CD4-positive, alpha-beta T cell treated with Interferon alpha-2 for 1 hour (primary cell): ENCODE results near the gene FZD1.

ENCODE experiments used
- DNase-seq, 2 donors: peaks; one replicate each; pipeline ENCODE4 v3.0.0-alpha.2; 2020 to 2022

FZD1 gene

DNA sequence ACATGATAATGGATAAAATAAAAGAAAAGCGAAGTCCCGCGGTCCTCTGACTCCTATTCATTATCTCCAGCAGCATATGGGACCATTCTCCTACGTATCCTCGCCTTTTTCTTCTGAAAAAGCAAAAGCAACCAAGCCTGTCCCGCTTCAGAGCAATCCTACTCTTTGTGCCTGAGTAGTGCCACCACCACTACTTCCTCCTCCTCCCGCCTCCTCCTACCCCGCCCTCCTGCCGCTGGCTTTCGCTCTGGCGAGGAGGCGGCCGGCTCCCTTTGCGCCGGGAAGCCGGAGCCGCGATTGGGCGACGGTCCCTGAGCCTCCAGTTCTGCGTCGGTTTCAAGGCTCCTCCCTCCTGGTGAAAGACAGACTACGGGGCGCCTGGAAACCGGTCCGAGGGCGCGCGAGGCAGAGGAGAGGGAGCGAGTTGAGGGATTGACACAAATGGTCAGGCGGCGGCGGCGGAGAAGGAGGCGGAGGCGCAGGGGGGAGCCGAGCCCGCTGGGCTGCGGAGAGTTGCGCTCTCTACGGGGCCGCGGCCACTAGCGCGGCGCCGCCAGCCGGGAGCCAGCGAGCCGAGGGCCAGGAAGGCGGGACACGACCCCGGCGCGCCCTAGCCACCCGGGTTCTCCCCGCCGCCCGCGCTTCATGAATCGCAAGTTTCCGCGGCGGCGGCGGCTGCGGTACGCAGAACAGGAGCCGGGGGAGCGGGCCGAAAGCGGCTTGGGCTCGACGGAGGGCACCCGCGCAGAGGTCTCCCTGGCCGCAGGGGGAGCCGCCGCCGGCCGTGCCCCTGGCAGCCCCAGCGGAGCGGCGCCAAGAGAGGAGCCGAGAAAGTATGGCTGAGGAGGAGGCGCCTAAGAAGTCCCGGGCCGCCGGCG, at the start of gene FZD1:
Gene FZD1, plus strand, starts transcription at position 388 of the 878 bp plus-strand sequence. Its CDS starts 448 bp downstream, at position 836.
- peak; percentile 52 to 80 for DNase-seq

DNA sequence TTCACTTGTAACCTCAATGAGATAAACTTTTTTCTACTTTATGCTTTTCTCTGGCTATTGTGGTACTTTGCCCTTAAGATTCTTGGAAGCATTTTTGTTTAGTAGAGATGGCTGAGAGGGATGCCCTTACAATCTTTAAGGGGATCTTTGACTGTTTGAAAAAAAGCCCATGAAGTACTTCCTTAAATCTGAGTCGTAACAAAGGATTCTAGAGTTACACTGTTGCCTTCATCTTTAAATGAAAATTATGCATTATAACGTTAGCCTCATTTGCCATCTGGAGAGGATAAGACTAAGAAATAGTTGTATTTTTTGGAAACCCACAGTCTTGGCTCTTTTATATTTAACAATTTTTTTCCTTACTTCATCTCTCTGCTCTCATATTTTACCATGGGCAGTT, 37.8 kb upstream of the FZD1 start:
- no peak for DNase-seq

DNA sequence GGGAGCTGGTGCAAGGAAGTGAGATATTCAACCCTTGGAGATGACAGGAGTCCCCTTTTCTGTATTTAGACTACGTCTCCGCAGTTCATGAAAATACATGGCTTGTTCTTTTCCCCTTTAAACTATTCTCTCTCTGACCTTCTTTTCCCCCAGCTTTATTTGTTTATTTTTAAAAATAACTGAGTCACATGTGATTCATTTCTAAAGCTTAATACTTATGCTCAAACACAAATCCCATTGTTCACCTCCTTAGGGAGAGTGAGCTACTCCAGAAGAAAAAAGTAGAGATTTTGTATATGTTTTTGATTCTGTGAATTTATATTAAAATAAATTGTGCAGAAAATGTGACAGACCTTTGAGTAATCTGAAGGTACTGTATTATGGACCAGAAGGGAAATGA, 35.9 kb upstream of the FZD1 start:
- DNase-seq: no peak

DNA sequence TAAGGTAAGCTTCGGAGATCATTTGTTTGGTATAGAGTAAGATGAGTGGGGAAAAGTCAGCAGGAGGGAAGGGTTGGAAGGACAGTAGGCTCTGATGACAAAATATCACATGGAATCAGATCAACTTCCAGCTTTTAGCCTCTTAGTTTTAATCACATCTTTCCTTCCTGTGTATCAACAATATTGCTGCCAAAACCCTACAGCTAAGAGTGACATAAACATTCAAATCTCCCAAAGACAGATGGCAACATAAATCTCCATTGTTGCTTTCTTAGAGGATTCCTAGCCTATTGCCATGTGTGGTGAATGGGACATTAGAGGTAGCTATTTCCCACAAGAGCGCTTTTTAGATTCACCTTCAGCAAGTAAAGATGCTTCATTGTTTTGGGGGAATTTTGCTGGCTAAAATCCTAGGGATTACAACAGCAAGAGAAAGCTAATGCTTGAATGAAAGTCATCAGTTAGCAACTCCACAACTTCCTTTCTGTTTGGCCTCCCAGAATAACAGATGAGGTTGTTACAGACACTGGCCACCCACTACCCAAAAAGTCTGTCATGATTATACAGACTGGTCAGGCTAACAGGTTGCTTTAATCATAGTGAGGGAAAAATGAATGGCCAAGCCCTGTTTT, 35.2 kb upstream of the FZD1 start:
- DNase-seq: no peak

DNA sequence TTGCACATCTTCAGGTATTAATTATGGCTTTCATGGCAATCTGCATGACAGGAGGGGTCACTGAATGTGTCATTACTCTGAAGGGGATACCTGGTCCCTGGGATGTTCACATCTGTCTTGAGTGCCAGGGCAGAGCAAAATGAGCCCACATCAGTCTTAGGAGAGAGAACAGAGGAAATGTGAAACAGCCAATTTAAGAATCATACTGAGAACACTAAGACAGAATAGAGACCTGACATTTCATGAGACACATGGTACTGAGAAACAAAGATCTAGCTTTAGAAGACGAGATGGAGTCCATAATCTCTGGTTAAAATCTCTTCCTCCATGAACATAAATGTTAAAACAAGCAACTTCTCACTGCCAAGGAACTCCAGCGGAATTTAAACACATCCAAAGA, 34.1 kb upstream of the FZD1 start:
- DNase-seq: no peak

DNA sequence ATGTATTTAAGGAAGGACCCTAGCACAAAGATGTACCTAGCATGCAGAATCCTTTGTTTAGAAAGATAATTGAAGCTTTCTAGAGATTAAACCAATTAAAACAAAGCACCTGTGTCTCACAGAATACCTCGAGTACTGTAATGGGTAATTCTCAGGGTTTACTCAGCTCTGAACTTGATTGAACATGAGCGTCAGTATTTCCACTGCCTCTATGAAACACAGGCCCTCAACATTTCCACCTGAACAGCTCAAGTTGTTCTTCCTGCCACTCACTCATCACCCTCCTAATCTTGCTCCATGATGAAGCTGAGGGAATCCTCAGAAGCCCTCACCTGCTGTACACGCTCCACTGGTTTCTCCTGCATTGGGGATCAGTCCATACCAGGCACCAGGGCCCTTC, 33.7 kb upstream of the FZD1 start:
- DNase-seq: no peak

DNA sequence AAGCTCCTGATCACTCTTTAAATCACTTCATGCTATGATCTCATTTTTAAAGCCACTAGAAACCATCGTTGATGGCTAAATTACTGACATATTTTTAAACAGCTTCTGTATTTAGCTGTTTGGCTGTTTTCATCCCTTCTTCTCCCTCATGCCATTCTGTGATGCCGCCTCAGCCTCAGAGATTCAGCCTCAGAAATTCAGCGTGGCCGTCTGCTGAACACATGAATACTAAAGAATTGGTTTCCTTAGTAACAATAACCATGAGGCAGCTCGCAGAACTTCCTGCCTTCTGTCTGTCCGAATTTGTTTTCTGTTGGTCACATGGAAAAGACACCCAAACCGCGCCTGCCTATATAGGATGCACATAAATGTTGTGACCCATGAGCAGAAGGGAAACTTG, 31.0 kb upstream of the FZD1 start:
- DNase-seq: no peak

DNA sequence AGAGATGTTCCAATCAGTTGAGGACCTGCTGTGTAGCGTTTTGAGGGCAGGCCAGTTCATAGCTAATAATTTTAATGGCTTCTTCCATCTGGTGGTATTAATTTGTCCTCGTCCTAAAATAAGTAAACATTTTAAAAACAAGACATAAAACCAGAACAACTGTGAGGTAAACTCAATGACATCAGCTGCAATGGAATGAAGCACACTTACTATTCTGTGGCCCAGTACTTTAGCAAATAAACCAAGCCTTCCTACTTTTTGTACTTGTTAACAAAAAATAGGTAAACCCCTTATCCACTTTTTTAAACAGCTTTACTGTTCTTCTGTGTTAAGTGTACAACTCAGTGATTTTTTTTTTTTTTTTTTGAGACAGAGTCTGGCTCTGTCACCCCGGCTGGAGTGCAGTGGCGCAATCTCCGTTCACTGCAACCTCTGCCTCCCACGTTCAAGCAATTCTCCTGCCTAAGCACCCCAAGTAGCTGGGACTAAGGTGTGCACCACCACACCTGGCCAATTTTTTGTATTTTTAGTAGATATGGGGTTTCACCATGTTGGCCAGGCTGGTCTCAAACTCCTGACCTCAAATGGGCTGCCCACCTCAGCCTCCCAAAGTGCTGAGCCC, 28.9 kb upstream of the FZD1 start:
- no peak for DNase-seq

DNA sequence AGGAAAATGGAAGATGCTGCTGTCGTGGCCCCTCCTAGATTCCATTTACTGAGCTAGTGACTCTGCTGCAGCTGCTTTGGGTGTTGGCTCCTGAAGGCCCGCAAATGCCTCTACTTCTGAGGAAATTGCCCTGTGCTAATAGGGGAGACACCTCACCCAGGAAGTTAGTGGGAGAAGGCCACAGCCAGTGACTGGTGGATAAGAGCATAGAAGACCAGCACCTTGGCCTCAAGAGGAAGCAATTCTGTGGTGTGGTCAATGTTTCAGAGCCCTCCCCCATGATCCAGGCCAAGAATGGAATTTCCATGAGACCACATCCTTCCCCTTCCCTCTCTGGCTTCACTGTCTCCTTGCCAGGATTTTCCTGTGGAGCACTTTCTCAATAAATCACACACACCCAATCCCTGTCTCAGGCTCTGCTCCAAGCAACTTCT, 25.0 kb upstream of the FZD1 start:
- DNase-seq: no peak

DNA sequence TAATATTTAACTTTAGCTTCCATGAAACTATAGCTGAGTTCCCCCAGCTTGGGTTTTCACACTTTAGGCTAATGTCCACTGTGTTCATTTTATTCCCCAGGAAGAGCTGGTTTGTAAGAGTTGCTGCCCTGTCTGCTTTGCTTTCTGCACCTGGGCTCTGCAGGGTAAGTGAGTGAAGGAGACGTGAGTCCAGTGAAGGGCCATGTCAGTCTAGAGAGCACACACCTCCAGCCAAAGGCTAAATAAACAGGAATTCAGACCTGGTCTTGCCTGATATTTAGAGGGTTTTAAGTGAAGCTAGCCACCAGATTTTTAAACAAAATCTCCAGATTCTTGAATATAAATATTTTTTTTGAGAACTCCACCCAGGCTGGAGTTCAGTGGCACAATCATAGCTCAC, 24.5 kb upstream of the FZD1 start:
- DNase-seq: no peak

DNA sequence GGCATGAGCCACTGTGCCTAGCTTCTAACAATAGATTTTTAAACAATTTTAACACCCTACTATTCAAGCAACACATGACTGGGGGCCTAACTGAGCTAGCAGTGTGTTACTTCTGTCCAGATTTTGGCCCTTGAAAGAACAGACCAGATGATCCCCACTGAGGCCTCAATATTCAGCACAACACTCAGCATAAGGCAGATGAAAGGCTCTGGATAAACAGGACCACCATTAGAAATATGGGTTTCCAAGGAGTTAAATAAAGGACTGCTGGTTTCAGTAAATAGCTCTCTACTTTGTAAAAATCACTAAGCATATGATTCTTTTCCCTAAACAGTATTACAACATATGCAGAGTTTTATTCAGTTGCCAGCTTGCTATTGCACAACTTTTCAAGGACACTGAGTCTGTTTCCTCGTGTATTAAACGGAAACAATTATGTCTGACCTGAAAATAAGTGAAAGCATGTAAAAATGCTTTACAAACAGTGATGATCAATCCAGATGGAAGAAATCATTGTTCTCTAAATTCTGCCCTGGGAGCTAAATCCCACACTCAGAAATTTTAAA, 23.8 kb upstream of the FZD1 start:
- DNase-seq: no peak

DNA sequence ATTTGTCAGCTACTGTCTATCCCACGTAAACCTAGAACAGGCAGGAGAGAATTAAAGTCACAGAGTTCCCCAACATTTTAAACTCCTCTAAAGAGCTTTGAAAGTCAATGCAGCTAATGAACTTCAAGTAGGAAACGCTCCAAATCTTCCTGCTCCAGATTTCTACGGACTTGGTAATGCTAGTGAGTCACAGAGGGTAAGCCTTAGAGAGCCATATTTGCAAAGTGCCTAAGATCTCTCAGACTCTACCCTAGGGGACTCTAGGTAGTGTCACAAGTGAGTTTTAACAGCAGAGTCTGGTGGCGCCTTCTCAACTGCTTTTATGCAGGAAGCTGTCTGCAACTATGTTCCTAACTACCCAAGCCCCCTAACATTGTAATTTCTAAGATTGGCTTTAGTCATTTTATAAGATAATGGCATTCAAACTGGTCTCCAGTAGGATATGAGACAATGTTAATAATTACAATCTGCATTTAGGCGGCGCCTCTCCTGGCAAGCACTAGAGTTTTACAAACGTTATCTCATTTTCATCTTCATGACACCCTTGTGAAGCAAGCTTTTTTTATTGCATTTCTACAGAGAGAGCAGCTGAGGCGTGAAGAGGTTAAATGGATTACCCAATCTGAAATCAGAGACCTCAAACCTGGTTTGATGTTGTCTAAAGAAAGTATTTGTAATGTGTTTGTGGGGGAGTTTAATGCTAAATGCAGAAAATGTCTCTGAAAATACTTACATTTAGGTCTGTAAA, 22.0 kb upstream of the FZD1 start:
- DNase-seq: no peak

DNA sequence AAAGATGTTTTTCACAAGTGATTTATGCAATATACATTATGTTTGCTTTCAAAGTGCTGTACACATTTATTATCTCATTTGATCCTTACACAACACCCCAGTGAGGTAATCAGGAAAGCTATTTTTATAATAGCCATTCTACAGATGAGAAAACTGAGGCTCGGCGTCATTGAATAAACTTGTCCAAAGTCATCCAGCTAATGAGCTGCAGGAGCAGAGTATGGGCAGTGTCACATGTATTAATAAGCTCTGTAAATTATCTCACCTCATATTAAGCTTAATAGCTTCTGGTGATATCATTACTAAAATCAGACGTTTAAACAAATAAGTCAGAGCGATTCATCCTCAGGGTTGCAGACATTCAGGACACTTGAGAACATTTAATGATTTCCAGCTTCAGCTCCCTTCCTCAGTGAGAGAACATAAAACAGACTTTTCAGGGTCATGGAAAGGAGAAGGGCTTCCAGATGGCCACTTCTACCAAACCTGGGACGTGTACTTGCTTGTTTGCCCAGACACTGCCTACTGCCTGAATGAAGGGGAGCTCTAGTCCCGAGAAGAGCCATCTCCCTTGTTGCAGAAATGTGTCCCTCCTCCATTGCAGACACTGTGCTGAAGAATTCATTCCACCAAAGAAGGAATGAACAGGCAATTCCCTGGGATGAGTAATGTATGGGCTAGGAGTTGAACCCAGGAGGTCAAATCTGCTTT, 20.5 kb upstream of the FZD1 start:
- no peak for DNase-seq

DNA sequence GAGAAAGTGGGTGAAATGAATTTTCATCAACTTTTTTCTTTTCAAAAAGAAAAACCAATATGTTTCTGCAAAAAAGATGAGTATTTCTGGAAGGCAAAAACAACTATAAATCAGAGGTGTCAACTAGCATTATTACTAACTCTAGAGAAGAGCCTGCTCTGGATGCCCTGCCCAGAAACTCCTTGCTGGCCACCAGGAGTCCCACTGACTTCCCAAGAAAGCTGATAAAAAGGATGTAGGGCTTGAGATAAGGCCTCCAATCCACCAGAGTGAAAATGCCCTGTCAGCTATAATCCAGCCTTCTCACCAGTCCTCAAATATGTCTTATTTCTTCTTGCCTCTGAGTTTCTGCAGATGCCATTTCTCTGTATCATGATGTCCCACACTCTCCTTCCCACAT, 16.7 kb upstream of the FZD1 start:
- no peak for DNase-seq

DNA sequence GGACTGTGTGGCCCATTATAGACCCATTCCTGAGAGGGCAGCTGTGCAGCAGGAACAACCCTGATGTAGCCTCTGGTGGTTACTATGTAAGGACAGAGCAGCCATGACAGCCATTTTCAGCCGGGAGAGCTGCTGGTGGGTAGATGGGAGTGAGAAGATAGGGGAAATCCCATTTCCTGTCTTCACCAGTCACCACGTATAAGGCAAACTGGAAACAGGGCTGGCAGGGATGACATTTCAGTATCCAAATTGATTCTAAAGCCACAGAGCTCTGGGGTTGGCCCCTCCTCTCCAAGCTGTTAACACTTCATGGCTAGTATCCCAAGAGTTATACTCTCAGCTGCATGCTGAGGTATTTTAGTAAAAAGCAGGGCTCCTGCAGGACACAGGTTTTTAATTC, 15.2 kb upstream of the FZD1 start:
- DNase-seq: no peak

DNA sequence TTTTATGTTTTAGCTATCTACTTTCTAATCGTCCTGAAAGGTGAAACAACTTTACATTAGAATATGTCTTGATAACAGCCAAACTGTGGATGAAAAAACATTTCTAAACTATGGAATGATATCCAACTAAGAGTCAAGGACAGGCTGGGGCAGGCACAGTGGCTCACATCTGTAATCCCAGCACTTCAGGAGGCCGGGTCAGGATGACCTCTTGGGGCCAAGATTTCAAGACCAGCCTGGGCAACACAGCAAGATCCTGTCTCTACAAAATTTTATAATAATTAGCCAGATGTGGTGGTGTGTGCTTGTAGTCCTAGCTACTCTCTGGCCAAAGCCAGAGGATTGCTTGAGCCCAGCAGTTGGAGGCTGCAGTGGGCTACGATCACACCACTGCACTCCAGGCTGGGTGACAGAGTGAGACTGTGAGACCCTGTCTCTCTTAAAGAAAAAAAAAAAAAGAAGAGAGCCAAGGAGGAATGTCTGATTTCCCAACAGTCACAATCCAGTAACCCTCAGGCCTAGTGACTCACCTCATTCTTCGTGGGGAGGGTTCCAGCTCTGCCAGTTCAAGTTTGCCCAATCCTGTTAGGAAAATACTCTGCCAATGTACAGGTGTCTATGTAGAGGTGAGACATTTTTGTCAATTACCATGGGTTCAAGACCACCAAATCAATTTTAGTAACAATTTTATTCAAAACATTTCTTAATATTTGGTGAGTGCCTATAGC, 14.6 kb upstream of the FZD1 start:
- no peak for DNase-seq

DNA sequence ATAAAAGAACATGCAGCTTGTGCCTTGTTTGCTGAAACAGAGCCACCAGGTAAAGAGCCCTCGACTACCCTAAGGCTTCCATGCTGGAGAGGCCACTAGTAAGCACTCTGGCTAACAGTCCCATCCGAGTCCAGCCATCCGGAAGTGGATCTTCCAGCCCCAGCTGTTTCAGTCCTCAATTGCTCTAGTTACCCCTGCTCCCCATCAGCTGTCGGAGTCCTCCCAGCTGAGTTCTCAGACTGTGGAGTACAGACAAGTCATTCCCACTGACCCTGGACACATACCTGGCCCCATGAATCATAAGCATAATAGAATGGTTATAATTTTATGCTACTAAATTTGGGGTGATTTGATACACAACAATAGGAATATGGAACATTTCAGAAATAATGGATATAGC, 13.5 kb upstream of the FZD1 start:
- DNase-seq: no peak

DNA sequence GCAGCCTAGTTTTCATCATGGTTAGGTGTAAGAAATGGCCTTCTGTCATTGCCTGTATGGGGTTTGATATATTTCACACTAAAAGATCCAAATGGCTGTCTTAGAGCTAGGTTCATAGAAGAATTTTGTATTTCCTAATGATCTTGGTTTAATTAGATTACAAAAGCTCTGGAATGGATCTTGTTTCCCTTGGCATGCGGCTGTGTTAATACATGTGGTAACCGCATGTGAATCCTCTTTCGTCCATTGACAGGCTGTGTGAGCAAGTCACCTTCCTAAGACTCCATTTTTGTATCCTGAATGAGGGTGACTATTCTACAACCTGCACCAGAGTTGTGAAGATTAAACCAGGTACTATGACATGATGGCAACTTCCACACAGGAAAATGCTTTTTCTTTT, 12.4 kb upstream of the FZD1 start:
- no peak for DNase-seq

DNA sequence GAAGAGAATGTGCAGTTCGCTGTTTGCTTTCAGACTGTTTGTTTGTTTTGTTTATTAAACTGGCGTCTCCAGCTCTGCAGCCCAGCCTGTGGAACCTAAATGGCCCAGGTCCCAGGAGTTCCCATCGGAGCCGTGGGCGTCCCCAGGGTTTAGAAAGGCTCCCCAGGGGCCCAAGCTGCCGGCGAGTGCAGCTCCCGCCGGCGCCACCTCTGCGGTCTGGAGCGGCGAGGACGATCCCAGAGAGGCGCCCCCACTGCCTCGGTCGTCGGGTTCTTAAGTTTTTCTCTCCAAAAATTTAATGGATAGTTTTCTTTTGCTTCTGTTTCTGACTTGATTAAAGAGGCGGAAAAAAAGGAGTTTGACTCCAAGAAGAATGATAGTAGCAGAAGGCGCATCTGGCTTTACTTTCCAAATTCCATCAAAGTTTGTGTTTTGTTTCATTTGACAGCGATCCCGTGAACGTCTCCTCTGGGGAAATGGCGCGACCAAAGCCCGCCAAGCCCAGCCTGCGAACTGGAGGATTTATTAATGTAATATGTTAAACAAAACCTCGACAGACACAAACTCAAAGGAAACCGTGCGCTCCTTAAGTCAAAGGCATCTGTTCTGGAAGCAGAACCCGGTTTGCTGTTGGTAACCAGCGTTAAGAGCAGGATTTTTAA, 718 bp upstream of the FZD1 start:
- no peak for DNase-seq

DNA sequence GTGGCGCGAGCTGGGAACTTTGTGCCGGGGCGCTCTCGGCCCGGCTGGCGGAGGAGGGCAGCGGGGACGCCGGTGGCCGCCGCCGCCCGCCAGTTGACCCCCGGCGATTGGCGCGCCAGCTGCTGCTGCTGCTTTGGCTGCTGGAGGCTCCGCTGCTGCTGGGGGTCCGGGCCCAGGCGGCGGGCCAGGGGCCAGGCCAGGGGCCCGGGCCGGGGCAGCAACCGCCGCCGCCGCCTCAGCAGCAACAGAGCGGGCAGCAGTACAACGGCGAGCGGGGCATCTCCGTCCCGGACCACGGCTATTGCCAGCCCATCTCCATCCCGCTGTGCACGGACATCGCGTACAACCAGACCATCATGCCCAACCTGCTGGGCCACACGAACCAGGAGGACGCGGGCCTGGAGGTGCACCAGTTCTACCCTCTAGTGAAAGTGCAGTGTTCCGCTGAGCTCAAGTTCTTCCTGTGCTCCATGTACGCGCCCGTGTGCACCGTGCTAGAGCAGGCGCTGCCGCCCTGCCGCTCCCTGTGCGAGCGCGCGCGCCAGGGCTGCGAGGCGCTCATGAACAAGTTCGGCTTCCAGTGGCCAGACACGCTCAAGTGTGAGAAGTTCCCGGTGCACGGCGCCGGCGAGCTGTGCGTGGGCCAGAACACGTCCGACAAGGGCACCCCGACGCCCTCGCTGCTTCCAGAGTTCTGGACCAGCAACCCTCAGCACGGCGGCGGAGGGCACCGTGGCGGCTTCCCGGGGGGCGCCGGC, 870 bp downstream of the FZD1 start:
- DNase-seq: no peak
